Measurements from ENCODE around the gene CEP57. TPM values are rescaled to one million over a fixed set of nuclear protein-coding genes. Genes with fewer than 3 reads are reported as not detected.

Gene CEP57
- 65.0 TPM for polyA plus RNA-seq (2012; ENCODE audit: insufficient read depth, insufficient read length)

DNA sequence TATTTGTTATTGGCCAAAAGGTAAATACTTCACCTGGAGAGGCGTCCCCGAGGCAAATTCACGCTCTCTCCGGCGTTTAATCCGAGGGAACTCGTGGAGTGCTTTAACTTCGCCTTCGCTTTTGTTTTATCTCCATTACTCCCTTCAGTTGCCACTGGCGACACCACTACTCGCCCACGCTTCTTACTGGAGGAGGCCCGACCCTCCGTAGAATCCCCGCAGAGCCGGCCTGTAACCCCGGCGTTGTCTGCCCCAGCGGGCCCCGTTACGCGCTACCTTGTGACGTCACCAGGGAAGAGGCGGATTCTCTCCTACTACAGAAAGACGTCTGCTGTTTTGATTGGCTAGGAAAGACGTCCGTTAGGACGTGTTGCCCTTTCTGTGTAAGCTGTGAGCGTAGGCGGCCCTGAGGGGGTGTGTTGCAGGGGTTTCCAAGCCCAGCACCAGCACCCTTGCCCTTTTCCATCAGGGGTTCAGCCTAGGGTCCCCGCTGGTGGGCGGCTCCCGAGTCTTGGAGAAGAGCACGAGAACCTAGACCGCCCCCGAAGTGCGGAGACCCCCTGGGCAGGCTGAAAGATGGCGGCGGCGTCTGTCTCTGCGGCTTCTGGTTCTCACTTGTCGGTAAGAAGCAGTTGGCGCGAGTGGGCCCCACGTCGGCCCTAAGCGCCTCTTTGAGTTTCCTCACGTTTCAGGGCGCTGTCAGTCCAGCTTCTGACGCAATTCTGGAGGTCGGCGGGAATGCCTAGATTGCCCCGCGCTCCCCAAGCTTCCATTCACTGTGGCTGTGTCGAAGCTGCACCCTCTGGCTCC lies at the start of gene CEP57:
Gene CEP57, plus strand, starts transcription at position 376 of the 810 bp plus-strand sequence. Its CDS starts 201 bp downstream, at position 577.
- H3K4me3 ChIP-seq (ENCODE audit: low read length): peak within 1 kb of the TSS; percentile 92
- DNase-seq (ENCODE audit: low read depth, low spot score): peak; percentile 98

DNA sequence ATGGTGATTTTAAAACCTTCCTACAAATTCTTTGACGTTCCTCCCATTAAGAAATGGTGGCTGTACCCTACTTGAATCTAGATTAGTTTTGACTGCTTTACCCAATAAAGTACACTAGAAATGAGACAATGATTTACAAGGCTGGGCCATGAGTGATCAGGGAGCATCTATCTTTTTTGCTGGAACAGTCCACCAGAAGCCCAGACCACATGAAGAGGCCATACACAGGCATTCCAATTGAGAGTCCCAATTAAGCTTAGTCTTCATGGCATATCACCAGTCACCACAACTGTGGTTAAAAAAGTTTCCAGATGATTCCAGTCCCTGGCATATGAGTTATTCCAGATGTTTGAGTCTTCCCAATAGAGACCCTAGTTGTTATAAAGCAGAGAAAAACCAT lies 40.2 kb upstream of the CEP57 start:
- no peak overlapping the region for H3K4me3 ChIP-seq (ENCODE audit: low read length)
- DNase-seq (ENCODE audit: low read depth, low spot score): no peak

DNA sequence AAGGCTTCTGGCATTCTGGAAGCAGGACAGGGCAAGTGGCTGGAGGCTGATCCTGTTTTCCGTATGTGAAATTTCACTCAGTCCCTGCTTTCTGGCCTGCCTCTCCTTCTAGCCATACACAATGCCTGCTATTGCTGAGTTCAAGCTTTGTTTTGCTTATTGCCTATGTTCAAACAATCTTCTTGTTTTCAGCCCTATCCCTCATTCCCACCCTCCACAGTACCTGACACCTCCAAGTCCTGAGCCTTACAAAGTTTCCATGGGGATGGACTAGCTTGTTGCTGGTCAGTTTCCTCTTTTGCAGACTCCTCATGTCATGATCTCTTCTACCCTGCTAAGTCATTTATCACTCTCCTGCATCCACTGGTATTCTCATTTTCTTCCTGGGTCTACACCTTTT lies 38.8 kb upstream of the CEP57 start:
- DNase-seq (ENCODE audit: low read depth, low spot score): no peak
- H3K4me3 ChIP-seq (ENCODE audit: low read length): no peak overlapping the region

DNA sequence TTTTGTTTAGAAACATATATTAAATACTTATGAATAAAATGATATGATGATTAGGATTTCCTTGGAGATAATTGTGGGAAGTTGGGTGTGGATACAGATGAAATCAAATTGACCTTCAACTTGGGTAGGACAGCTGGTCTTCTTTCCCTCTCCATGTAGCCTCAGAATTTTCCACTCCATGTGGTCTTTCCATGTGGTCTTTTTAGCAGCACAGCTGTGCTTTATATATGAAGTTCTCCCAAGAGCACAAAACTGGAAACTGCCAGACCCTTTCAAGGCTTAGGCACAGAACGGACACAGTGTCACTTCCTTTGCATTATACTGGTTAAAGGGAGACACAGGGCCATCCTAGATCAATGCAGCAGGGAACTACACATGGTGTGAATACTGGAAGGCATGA lies 29.4 kb upstream of the CEP57 start:
- no peak for DNase-seq (ENCODE audit: low read depth, low spot score)
- no peak overlapping the region for H3K4me3 ChIP-seq (ENCODE audit: low read length)

DNA sequence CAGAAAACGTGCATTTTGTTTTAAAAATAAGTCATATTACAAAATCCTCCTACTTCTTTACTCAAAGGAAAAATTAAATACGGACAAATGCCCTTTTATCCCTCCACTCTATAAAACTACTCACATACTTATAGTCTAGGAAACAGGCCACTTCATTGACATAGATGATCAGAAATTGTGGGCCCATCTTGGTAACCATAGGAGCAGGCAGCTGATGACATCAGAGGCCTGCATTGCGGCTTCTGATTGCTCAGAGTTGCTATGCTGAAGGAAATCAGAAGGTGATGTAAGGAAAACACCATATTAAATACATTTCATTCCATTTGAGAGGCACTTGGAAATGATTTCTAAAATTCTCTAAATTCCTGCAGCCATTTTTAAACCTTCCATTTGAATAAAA lies 27.8 kb upstream of the CEP57 start:
- no peak overlapping the region for H3K4me3 ChIP-seq (ENCODE audit: low read length)
- DNase-seq (ENCODE audit: low read depth, low spot score): no peak

DNA sequence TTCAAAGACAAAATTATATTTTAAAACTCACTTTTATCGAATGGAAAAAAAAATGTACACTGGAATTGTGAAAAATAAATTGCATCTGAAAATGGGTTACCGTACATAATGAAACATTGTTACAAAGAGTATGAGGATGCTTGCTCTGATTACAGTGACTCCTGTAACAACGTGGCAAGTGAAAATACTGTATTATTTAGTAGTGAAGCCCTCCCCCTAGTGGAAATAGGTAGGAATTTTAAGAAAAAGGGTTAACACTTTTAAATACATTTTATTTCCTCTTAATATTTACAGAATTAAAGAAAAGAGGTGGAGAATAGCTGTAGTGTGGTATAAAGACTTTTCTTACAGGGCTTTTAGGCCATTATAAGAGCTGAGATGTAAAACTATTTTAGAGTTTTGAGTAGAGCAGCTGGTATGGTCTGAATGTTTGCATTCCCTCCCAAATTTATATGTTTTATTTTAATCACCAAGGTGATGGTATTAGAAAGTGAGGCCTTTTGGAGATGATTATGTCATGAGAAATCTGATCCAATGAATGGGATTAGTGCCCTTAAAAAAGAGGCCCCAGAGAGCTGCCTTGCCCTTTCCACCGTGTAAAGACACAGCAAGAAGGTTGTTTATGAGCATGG lies 25.9 kb upstream of the CEP57 start:
- DNase-seq (ENCODE audit: low read depth, low spot score): peak; percentile 57
- no peak overlapping the region for H3K4me3 ChIP-seq (ENCODE audit: low read length)

DNA sequence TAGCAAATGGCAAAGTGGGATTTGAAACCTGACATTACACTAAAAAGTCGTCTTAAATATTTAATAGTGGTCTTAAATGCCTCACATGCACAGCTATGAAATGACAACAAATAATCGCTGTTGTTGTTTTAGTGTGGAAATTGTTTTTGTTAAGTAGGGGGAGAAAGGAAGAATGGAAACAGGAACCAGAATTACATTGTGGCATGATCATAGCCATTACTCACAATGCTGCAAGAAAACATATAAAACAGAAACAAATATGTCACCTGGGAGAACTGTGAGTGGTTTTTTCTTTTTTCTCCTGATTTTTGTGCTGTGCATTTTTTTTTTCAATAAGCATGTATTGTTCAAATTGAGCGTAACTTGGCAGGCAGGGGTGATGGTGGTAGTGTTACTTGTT lies 23.6 kb upstream of the CEP57 start:
- DNase-seq (ENCODE audit: low read depth, low spot score): no peak

DNA sequence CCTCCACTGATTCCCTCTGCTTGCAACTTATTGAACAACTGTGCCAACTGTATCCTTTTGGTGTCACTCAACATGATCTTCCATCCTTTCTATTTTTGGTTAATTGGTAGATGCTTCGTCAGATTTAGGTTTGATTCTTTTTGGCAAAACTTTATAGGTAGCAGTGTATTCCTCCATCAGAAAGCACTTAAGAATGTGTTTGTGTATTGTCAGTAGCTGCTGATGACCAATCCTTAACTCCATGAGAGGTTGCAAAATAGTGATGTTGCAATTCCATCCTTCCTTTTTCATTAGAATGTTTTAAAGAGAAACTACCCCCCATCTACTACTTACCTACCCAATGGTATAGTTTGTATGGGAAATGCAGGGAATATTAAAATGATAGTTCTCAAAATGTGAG lies 22.8 kb upstream of the CEP57 start:
- H3K4me3 ChIP-seq (ENCODE audit: low read length): no peak overlapping the region
- DNase-seq (ENCODE audit: low read depth, low spot score): no peak

More for the DNA sequence above, 23.6 kb upstream of the CEP57 start:
- H3K4me3 ChIP-seq (ENCODE audit: low read length): no peak overlapping the region

DNA sequence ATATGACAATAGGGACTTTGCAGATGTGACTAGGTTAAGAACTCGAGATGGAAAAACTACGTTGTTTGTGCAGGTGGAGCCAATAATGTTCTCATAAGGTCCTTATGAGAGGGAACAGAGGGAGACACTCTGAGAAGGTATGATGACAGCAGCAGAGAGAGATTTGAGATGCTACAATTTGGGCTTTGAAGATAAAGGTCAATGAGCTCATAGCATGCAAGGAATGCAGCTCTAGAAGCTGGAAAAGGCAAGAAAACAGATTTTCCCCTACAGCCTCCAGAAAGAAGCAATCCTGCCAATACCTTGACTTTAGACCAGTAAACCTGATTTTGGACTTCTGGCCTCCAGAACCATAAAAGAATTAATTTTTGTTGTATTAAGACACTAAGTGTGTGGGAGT lies 21.8 kb upstream of the CEP57 start:
- DNase-seq (ENCODE audit: low read depth, low spot score): no peak
- H3K4me3 ChIP-seq (ENCODE audit: low read length): no peak overlapping the region

DNA sequence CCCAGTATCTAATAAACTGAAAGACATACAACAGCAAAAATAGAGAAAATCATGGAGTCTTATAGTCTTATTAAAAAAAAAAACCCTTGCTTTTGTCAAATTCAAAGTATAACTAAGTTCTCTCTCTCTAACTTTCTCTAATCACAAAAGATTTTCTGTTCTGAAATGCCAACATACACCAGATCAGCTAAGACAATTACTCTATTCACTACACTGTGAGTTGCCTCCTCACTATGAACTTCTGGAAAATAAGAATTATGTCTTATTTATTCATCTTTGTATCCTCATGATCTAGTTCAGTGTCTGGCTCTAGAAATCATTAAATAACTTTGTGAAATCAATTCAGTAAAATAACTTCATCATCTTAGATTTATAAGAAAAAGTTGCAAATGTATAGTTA lies 13.4 kb upstream of the CEP57 start:
- H3K4me3 ChIP-seq (ENCODE audit: low read length): no peak overlapping the region
- DNase-seq (ENCODE audit: low read depth, low spot score): no peak

DNA sequence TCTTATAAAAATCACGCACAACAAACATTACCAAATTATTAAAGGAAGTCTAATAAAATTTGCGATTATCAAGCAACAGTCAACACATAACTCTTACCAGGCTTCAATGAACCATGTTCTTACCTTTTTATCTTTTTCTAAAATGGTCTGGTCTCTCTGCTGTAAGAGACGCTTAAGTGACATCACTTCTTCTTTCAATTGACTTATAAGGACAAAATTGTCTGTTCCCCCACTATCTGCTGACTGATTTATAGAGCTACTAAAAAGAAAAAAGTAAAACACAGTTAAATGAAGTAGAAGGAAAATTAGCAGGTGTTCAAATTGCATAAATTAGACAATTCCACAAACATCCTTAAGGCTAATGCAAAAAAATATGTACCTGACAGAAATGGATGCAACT lies 11.6 kb upstream of the CEP57 start:
- H3K4me3 ChIP-seq (ENCODE audit: low read length): no peak overlapping the region
- no peak for DNase-seq (ENCODE audit: low read depth, low spot score)

DNA sequence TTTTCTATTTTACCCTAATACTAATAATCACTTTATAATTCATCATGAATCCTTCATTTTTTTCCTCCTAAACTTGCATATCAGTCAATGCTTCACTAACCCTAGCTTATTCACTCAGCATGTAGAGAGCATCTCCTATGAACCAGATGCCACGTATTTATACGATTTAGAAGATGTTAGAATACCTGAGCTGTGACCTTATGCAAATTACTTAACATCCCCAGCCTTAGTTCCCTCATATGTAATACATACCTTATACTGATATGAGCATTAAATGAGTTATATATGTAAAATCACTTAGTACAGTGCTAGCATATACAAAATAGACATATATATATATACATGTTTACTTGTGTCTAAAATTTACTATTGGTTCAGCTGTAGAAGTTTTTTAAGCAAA lies 9.8 kb upstream of the CEP57 start:
- DNase-seq (ENCODE audit: low read depth, low spot score): no peak
- H3K4me3 ChIP-seq (ENCODE audit: low read length): no peak overlapping the region

DNA sequence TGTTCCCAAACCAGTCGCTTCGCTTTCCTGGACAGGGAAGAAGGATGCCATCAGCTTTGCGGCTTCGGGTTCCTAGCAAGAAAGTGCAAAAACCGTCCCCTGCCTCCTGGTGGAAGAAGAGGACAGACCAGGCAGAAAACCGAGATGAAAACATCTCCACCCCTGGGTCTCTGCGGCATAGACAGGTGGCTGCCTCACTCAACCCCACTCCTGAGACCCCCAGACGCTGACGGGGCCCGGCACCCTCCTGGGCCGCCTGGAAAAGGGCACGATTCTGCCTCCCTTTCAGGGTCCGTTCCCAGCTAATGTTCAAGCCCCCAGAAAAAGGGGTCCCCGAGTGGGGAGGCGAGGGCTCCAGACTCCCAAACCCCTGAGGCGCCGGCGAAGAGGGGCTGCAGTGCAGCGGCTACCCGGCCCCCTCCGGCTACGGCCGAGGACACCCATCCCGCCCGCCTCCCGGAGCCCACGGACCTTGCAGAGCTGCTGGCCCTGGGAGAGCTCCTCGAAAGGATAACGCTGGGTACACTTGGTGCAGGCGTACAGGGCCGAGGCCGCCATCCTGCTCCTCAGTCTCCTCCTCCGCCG lies 1.3 kb upstream of the CEP57 start:
- DNase-seq (ENCODE audit: low read depth, low spot score): peak; percentile 30
- peak overlapping the region; percentile 92 for H3K4me3 ChIP-seq (ENCODE audit: low read length)

DNA sequence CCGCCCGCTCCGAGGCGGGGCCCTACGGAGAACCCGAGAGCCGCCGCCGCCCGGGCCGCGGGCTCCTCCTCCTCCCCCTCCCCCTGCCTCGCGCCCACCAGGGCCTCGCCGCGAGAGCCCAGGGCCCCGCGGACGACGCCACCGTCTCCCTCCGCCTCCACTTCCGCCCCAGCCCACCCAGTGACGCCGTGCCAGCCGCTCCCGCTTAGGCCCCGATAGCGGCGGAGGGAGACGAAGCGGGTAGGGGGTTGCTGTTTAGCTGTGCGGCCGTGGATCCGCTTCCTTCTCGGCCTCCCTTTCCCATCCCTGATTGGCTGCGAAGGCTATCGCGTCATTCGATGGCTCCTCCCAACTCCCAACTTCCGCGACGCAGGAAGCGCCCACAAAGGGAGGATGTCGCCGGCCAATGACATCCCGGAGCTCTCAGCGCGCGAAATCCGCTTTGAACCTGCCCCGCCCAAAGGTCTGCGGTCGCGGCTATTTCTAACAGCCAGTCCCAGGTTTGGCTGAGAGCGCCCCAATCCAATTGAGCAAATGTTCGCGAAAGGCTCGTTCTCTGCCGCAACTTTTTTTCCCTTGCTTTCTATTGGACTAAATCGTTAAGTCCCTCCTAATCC lies 684 bp upstream of the CEP57 start, which contains the start of gene FAM76B:
Gene FAM76B, minus strand, starts transcription at position 277 of the 617 bp plus-strand sequence. CDS start 304 bp downstream, outside the sequence.
- DNase-seq (ENCODE audit: low read depth, low spot score): peak; percentile 99

DNA sequence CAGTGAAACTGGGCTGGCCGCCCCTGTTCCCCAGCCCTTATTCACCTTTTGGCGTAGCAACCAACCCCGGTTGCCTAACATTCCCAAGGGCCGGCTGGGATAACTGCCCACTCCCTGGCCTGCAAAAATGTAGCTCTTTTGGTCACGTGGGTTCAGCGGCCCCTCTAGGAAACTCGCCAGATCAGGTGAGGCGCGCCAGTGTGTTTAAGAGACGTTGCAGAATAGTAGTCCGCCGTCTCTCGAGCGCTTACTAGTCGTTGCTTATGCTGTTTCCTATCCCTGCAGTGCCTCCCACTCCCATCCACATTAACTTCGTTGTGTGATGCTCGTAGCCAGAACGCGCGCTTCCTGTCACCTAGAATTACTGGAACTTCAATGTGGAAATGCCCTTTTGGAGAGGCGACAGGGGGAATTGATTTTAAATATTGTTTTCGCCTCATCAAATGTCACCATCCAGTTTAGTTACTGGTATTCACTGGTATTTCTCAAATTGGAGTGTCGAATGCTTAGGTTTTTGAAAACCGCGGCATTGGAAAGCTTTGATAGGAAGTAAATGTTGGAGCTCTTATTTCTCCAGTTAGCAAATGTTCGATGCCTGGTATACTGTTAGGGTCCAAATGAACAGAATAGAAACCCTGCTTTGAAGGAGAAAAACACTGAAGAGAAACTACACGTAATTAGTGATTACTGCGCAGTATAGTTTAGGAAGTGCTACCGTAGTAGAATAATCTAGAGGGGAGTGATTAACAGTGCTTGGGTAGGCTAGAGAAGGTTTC lies 823 bp downstream of the CEP57 start:
- H3K4me3 ChIP-seq (ENCODE audit: low read length): peak overlapping the region; percentile 92
- DNase-seq (ENCODE audit: low read depth, low spot score): peak; percentile 57

More for the DNA sequence above, 684 bp upstream of the CEP57 start, which contains the start of gene FAM76B:
- H3K4me3 ChIP-seq (ENCODE audit: low read length): peak within 1 kb of the TSS; percentile 92

DNA sequence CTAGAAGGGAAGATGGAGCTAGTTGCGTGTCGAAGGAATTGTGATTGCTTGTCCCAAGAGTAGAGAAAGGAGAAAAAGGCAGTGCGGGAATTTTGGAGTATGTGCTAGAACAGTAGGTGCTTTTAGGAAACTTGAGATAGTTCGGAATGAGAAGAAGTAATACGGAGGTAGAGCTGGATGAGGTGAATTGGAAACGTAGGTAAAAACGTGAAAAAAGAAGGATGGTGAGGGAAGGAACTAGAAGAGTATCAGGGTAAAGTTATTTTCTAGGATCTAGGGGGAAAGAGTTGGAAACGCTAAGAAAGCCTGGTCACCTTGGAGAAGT lies 1.4 kb downstream of the CEP57 start:
- no peak for DNase-seq (ENCODE audit: low read depth, low spot score)
- H3K4me3 ChIP-seq (ENCODE audit: low read length): peak overlapping the region; percentile 92

DNA sequence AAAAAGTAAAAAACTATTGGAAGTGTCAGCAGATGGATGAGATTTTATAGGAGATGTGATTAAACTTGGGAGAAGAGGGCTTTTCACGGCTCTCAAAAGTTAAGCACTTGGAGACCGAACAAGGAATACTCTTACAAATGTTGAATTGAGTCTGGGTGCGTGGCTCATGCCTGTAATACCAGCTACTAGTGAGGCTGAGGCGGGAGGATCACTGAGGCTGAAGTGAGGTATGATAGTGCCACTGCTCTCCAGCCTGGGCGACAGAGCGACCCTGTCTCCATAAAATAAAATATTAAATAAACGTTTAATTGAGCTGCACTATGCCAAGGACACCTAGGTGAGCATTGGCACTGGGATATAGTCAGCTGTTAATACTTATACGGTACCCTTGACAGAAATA lies 1.9 kb downstream of the CEP57 start:
- H3K4me3 ChIP-seq (ENCODE audit: low read length): no peak overlapping the region
- no peak for DNase-seq (ENCODE audit: low read depth, low spot score)

DNA sequence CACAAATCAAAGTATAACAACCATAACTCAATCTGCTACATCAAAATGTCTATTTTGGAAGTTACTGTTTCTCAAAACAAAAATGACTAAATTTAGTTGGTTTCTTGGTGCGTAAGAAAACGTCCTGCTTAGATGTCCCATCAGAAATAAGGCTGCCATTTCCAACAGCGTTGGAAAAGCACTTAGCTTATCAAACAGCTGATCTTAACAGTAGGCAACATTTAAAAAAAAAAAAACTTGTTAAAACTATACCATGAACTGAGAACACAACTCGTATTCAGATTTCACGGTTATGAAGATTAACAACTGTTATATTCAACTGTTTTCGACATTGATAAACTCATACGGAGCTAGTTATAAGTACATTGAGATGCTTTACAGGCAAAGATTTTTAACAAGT lies 2.4 kb downstream of the CEP57 start:
- H3K4me3 ChIP-seq (ENCODE audit: low read length): no peak overlapping the region
- DNase-seq (ENCODE audit: low read depth, low spot score): no peak

DNA sequence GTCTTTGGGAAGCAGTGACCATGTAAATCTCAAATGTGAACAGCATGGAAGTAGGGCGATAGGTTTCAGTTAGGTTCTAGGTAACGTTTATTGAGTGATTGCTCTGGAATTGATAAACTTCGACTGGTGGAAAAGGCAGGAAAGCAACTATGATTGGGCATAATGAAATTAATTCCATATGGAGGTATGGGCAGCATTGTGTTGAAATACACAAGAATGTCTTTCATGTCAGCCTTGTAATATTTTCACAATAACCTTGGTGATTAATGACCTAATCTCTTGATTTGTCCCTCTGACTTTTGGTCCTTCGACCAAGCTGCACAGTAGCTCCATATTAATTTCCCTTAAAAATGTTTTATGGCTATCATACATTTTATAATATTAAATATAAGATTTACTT lies 2.8 kb downstream of the CEP57 start:
- DNase-seq (ENCODE audit: low read depth, low spot score): no peak
- H3K4me3 ChIP-seq (ENCODE audit: low read length): no peak overlapping the region
